Endothelial cell of umbilical vein (primary cell): ENCODE results near the gene MROH9. TPM values are rescaled to one million over a fixed set of nuclear protein-coding genes. Genes with fewer than 3 reads are reported as not detected.

Experiments used
- BruUV-seq: library from RNA; stranded (reverse); fragments of 400-500 nt; replicated peaks from 2 replicates; lab custom pipeline; 2021; lab: Mats Ljungman, UMichigan
- CTCF ChIA-PET: fragments of 300-600, 350-600 bp; sonication (Branson Sonifier 250); formaldehyde crosslinking; loops from one replicate; lab custom pipeline; 2021; ENCODE audit warnings: antibody characterized with exemption, inconsistent platforms; lab: Charles Lee
- POLR2A ChIA-PET: fragments of 300-600, 350-600 bp; sonication (Branson Sonifier 250); formaldehyde crosslinking; loops from one replicate; lab custom pipeline; 2021; ENCODE audit warnings: antibody characterized with exemption, inconsistent platforms; lab: Charles Lee
- DNase-seq: peaks from one replicate; pipeline ENCODE4 v3.0.0-alpha.2; 2011; ENCODE audit warnings: low read depth, low spot score
- FAIRE-seq: peaks from 2 replicates; lab custom pipeline; 2011; peaks lifted over from hg19 to GRCh38; lab: Jason Lieb, UNC
- H2AFZ ChIP-seq: 2 replicates; pipeline ENCODE4 v1.6.0; 2012; ENCODE audit warnings: low read depth, low read length, control low read depth, inconsistent platforms
- H3K27ac ChIP-seq: 2 replicates; pipeline ENCODE4 v1.5.1; 2011; ENCODE audit warnings: low read depth, mild to moderate bottlenecking, control low read depth, low read length, moderate library complexity; ENCODE audit not compliant: insufficient read depth
- H3K27me3 ChIP-seq, 2 experiments: 2 replicates each; pipeline versions ENCODE4 v1.6.0 to v1.6.1; 2011; ENCODE audit warnings: low read length in 2 of 2, mixed read lengths in 1 of 2; ENCODE audit not compliant: control insufficient read depth in 2 of 2, insufficient read depth in 2 of 2
- H3K36me3 ChIP-seq, 2 experiments: 2 replicates in 1 of 2; 3 replicates in 1 of 2; pipeline ENCODE4 v1.5.1; 2011; ENCODE audit warnings: low read length in 2 of 2, mild to moderate bottlenecking in 1 of 2, moderate library complexity in 1 of 2; ENCODE audit not compliant: control insufficient read depth in 2 of 2, insufficient read depth in 2 of 2; ENCODE audit errors: extremely low read depth in 1 of 2
- H3K4me1 ChIP-seq: 3 replicates; pipeline ENCODE4 v1.5.1; 2011; ENCODE audit warnings: mild to moderate bottlenecking, low read length; ENCODE audit not compliant: control insufficient read depth, insufficient read depth; ENCODE audit errors: extremely low read depth
- H3K4me2 ChIP-seq: 2 replicates; pipeline ENCODE4 v1.6.1; 2011; ENCODE audit warnings: low read length, control low read depth, mixed read lengths; ENCODE audit not compliant: insufficient read depth
- H3K4me3 ChIP-seq, 3 experiments: fragments of 200-600 bp in 1 of 3; sonication (generic), shearing (Covaris generic) in 1 of 3; replicated peaks in 1 of 3; 2 replicates each; pipeline ENCODE4 v1.5.1; 2011 to 2016; ENCODE audit warnings: control low read depth in 3 of 3, low read length in 3 of 3, mild to moderate bottlenecking in 2 of 3, inconsistent platforms in 1 of 3, low read depth in 1 of 3, moderate library complexity in 1 of 3; ENCODE audit not compliant: insufficient read depth in 1 of 3
- H3K79me2 ChIP-seq: 2 replicates; pipeline ENCODE4 v1.6.0; 2012; ENCODE audit warnings: low read length, inconsistent platforms; ENCODE audit not compliant: control insufficient read depth, insufficient read depth
- H3K9ac ChIP-seq: replicated peaks from 2 replicates; pipeline ENCODE3; 2011; ENCODE audit warnings: low read length, control low read depth; ENCODE audit not compliant: insufficient read depth; ENCODE audit errors: extremely low read depth
- H3K9me1 ChIP-seq: replicated peaks from 3 replicates; pipeline ENCODE4 v1.6.0; 2011; ENCODE audit warnings: mild to moderate bottlenecking, low read length; ENCODE audit not compliant: control insufficient read depth, insufficient read depth; ENCODE audit errors: extremely low read depth
- H3K9me3 ChIP-seq: replicated peaks from 2 replicates; pipeline ENCODE4 v1.5.1; 2012; ENCODE audit warnings: low read length, inconsistent platforms; ENCODE audit not compliant: control insufficient read depth, insufficient read depth
- H4K20me1 ChIP-seq: replicated peaks from 2 replicates; pipeline ENCODE3; 2011; ENCODE audit warnings: mild to moderate bottlenecking, low read length; ENCODE audit not compliant: control insufficient read depth, insufficient read depth; ENCODE audit errors: extremely low read depth
- EZH2 ChIP-seq: IDR thresholded peaks from 2 replicates; pipeline ENCODE4 v1.6.1; 2012; ENCODE audit warnings: borderline replicate concordance, low read depth, mild to moderate bottlenecking, moderate library complexity, low read length, inconsistent platforms; ENCODE audit not compliant: severe bottlenecking
- FOS ChIP-seq: IDR thresholded peaks from 2 replicates; pipeline ENCODE4 v1.6.1; 2011; ENCODE audit warnings: mild to moderate bottlenecking, low read length, moderate library complexity, borderline replicate concordance; ENCODE audit not compliant: insufficient read depth
- GATA2 ChIP-seq: IDR thresholded peaks from 2 replicates; pipeline ENCODE4 v1.7.0; 2011; ENCODE audit warnings: low read depth, mild to moderate bottlenecking, moderate library complexity, mixed read lengths, low read length; ENCODE audit not compliant: insufficient read length, insufficient read depth
- JUN ChIP-seq: IDR thresholded peaks from 2 replicates; pipeline ENCODE4 v1.6.1; 2011; ENCODE audit warnings: borderline replicate concordance, low read depth; ENCODE audit not compliant: insufficient read length, insufficient read depth
- MAX ChIP-seq: IDR thresholded peaks from 2 replicates; pipeline ENCODE4 v1.6.1; 2011; ENCODE audit not compliant: insufficient read depth, insufficient read length
- MYC ChIP-seq: IDR thresholded peaks from one replicate; pipeline ENCODE4 v1.6.1; 2011; ENCODE audit warnings: mild to moderate bottlenecking, low read depth, low read length
- POLR2A ChIP-seq: IDR thresholded peaks from 2 replicates; pipeline ENCODE4 v1.6.1; 2012; ENCODE audit warnings: low read depth, mild to moderate bottlenecking, control low read depth, low read length
- POLR2AphosphoS5 ChIP-seq: IDR thresholded peaks from 2 replicates; pipeline ENCODE4 v1.6.1; 2012; ENCODE audit warnings: low read depth, mild to moderate bottlenecking, control low read depth, low read length, moderate library complexity; ENCODE audit not compliant: insufficient read depth
- dilution Hi-C: fragments of 300-500 bp; cut with MboI; formaldehyde crosslinking; loops from one replicate; pipeline ENCODE4 v1.15.0; 2019; ENCODE audit warnings: low sequenced_read_pairs; ENCODE audit not compliant: extremely low pct_ligation_motif_present
- intact Hi-C: fragments of 100-400 bp; cut with micrococcal nuclease; formaldehyde crosslinking; loops from one replicate; pipeline ENCODE4 v1.10.0; 2022
- polyA plus RNA-seq, 4 experiments: library from polyadenylated mRNA; depleted of rRNA in 3 of 4; stranded (reverse) in 3 of 4; unstranded in 1 of 4; fragments of >200 nt; gene quantifications; 2 replicates each; pipeline versions ENCODE4 v1.2.1 to v1.2.3, GENCODE V29; 2011 to 2012; ENCODE audit warnings: missing spikeins in 1 of 4
- total RNA-seq: library from RNA; stranded (reverse); gene quantifications from 2 replicates; pipeline ENCODE4 v1.2.3, GENCODE V29; 2021
- TF ChIP-seq, protein P1 (sequence below), 2 donors: IDR thresholded peaks; 1 replicate in 1 of 2; 2 replicates in 1 of 2; pipeline ENCODE4 v1.5.1; 2011; ENCODE audit warnings: low read length in 2 of 2, mild to moderate bottlenecking in 2 of 2, moderate library complexity in 2 of 2, control low read depth in 1 of 2, inconsistent platforms in 1 of 2, low read depth in 1 of 2; ENCODE audit not compliant: insufficient read depth in 1 of 2; ENCODE audit errors: extremely low read depth in 1 of 2

MROH9 gene
- total and polyA plus RNA-seq, 2 donors (not counting 3 experiments of a cell fraction or from before 2014, with no cell fraction given), result not detected

DNA sequence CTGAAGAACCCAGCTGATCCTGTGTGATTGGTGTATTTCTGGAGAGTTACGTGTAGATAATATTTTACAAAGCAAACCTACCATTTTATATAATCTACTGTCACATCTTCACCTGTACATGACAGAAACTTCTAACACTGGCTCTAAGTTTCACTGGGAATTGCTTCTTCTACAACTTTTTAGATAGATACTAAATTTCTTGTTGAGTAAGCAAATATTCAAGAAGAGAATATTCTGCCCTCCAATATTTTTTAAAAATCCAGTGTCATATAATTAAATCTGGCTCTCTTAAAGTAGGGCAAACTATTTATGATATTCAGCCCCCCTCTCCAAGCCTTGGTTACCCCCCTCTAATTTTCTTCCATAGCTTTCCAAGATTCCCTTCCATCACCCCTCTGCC, 50.1 kb downstream of the MROH9 start:
- Histone ChIP-seq H3K4me1 (no peaks in the 10 kb centered on the region), H3K9me1 (no peaks in the 10 kb centered on the region), H3K79me2 (no peaks in the 10 kb centered on the region), H2AFZ (no peak overlapping the region), H3K27me3 (no peaks in the 10 kb centered on the region), H3K9ac (no peak overlapping the region), H3K4me2 (no peak overlapping the region), H3K9me3 (no peaks in the 10 kb centered on the region), H3K36me3 (no peaks in the 10 kb centered on the region), H4K20me1 (no peaks in the 10 kb centered on the region), H3K27ac (no peak overlapping the region), H3K4me3 (no peak overlapping the region)
- dilution Hi-C loops, result no loop called here
- ChIA-PET CTCF (interaction anchor here (0.7 to 1.4 kb wide), 2 partner anchors 18 to 260 kb away, joined by 3 to 6 read pairs; no protein-coding TSS in a partner anchor), POLR2A (no interaction called here)
- intact Hi-C loops, result no loop called here
- DNase-seq (no peak), FAIRE-seq (no peak)
- TF ChIP-seq, protein P1, sequence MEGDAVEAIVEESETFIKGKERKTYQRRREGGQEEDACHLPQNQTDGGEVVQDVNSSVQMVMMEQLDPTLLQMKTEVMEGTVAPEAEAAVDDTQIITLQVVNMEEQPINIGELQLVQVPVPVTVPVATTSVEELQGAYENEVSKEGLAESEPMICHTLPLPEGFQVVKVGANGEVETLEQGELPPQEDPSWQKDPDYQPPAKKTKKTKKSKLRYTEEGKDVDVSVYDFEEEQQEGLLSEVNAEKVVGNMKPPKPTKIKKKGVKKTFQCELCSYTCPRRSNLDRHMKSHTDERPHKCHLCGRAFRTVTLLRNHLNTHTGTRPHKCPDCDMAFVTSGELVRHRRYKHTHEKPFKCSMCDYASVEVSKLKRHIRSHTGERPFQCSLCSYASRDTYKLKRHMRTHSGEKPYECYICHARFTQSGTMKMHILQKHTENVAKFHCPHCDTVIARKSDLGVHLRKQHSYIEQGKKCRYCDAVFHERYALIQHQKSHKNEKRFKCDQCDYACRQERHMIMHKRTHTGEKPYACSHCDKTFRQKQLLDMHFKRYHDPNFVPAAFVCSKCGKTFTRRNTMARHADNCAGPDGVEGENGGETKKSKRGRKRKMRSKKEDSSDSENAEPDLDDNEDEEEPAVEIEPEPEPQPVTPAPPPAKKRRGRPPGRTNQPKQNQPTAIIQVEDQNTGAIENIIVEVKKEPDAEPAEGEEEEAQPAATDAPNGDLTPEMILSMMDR (IDR thresholded peaks at IDR 0.05; ENCODE audit: extremely low read depth in 1 of 2, insufficient read depth in 1 of 2, low read depth in 1 of 2, low read length in 2 of 2), result no peak
- no peak for TF ChIP-seq EZH2
- TF ChIP-seq POLR2AphosphoS5, result no peak
- TF ChIP-seq MAX, result no peak
- TF ChIP-seq FOS, result no peak
- no peak for TF ChIP-seq JUN
- no peak for TF ChIP-seq POLR2A
- no peak for TF ChIP-seq GATA2
- TF ChIP-seq MYC, result no peak
- no TSS peak for BruUV-seq
